Lower leg skin (tissue), 3 donors: Measurements from ENCODE around the gene C1orf21.

Experiments
- POLR2A ChIP-seq, 2 donors: fragments of 450-650 bp; IDR thresholded peaks; one replicate each; pipeline ENCODE4 v1.6.1; 2016 to 2017; ENCODE audit warnings: antibody characterized with exemption in 2 of 2, mild to moderate bottlenecking in 1 of 2, moderate library complexity in 1 of 2
- TF ChIP-seq, protein P1 (sequence below), 3 donors: fragments of 450-650 bp; IDR thresholded peaks; one replicate each; pipeline ENCODE4 v1.5.1; 2016; ENCODE audit warnings: antibody characterized with exemption in 3 of 3, mild to moderate bottlenecking in 3 of 3, moderate library complexity in 2 of 3

DNA sequence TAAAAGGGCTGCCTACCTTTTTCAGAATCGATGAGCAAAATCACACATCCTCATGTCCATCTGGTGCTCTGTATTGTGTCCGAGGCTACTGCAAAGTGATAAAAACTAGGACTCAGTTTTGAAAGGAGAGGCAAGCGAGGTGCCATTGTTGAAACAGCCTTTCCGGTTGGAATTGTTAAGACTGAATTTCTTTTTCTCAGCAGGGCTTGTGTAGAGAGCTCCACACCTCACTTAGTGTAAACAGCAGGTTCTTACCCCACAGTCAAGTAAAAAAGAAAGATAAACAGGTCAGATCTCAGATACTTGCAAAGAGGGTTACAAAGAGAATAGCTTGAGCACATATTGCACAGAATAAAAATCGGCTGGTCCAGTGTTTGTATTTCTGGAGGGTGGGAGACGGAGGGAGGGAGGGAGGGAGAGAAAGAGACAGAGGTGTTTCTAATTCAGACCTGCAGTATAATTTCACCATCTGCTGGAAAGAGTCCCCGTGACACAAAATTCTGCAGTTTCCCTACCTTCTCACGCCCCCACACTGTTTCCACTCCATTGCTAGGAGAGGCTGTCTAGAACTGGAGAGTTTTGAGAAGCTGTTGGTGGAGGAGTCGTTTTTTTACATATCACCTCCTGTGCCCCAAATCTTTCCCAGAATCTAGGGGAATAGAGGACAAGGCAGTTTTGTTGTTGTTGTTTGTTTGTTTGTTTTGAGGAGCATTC lies 285.3 kb downstream of the C1orf21 start:
- TF ChIP-seq, protein P1, sequence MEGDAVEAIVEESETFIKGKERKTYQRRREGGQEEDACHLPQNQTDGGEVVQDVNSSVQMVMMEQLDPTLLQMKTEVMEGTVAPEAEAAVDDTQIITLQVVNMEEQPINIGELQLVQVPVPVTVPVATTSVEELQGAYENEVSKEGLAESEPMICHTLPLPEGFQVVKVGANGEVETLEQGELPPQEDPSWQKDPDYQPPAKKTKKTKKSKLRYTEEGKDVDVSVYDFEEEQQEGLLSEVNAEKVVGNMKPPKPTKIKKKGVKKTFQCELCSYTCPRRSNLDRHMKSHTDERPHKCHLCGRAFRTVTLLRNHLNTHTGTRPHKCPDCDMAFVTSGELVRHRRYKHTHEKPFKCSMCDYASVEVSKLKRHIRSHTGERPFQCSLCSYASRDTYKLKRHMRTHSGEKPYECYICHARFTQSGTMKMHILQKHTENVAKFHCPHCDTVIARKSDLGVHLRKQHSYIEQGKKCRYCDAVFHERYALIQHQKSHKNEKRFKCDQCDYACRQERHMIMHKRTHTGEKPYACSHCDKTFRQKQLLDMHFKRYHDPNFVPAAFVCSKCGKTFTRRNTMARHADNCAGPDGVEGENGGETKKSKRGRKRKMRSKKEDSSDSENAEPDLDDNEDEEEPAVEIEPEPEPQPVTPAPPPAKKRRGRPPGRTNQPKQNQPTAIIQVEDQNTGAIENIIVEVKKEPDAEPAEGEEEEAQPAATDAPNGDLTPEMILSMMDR (IDR thresholded peaks at IDR 0.05): no peak
- TF ChIP-seq POLR2A (IDR thresholded peaks at IDR 0.05): no peak
